Stimulated activated CD8-positive, alpha-beta memory T cell treated with anti-CD3 and anti-CD28 coated beads, Interleukin-15, amount 100 ng/mL, for 1 hour (primary cell): ENCODE measurements around the gene WDR53.
"Not testable (repeated sequence)": the region's sequence is repeated elsewhere in the genome, so short reads cannot be mapped to it uniquely, and the experiment has no call there.

ENCODE experiments used
- DNase-seq: peaks from one replicate; pipeline ENCODE4 v3.0.0-alpha.2; 2020; ENCODE audit warnings: low read depth

Gene WDR53

DNA sequence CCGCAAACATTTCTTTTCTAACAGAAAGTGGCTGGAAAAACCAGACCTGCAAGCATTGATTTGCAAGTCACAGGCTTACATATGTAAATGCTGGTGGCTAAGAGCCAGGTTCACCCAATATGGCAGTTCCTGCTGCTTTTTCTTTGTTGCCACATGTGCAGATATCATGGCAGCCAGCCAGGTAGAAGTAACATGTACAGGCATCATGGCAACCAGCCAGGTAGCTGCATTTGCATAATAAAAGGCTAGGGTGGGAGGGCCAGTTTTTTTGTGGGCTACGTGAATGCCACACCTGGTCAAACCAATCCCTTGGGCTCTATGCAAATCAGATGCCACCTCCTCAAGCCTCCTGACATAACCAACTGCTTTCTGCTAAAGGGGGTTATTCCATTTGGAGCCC, 50.4 kb downstream of the WDR53 start:
- DNase-seq: no peak

DNA sequence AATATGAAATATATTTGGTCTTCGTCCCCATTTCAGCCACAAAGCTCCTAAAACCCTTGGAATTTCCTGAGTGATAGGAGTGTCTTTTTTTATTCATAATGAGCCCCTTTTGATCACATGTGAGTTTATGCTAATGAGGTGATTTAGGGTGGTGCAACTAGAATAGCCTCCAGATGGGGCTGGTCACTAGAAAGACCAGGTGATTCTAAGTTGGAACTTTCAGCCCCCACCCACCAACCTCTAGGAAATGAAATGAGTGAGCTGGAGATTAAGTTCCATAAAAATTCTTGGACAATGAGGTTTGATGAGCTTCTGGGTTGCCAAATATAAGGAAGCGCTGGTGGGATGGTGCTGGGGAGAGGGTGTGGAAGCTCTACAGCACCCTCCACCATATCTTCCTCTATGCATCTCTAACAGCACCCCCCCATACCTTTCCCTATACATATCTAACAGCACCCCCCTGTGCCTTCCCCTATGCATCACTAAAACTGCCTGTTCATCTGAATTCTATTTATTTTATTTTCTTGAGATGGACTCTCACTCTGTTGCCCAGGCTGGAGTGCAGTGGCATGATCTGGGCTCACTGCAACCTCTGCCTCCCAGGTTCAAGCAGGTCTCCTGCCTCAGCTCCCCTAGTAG, 51.1 kb downstream of the WDR53 start:
- no peak for DNase-seq

DNA sequence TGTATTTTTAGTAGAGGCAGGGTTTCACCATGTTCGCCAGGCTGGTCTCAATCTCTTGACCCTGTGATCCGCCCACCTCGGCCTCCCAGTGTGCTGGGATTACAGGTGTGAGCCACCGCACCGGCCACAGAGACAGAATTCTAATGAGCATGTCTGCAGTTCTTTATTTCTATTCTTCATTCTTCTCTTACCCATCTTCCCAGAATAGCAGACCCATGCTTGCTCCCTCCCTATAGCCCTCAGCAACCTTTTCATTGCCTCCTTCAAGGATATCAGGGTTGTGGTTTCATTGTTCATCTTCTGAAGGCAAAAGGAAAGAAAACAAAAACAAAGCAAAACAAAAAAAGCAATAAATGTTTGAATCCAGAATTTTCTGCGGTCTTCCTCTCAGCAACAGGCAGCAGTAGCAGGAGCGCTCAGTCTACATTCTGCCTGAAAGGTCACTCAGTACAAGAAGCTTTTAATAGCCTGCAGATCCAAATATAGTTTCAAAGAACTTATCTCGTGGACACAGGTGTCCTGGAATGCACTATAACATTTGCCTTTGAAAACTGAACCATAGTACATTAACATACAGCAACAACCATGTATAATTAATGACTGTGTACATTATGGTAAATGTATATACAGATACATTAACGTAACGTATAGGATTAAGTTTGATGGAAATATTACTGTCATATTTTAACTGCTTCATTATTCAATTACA, 53.3 kb downstream of the WDR53 start, which contains the start of gene SMCO1:
TSS of gene SMCO1 (minus strand) at position 434 of the 709 bp plus-strand sequence. CDS start at position 297, 137 bp downstream.
- no peak for DNase-seq

- no peak for DNase-seq
Observed at GRCh38 chr3:196514350-196514716, 54.0 kb downstream of the WDR53 start.

GRCh38 chr3:196513697-196514349, 54.5 kb downstream of the WDR53 start:
- no peak for DNase-seq

GRCh38 chr3:196511646-196512425, 56.5 kb downstream of the WDR53 start:
- DNase-seq: not testable (repeated sequence)

DNA sequence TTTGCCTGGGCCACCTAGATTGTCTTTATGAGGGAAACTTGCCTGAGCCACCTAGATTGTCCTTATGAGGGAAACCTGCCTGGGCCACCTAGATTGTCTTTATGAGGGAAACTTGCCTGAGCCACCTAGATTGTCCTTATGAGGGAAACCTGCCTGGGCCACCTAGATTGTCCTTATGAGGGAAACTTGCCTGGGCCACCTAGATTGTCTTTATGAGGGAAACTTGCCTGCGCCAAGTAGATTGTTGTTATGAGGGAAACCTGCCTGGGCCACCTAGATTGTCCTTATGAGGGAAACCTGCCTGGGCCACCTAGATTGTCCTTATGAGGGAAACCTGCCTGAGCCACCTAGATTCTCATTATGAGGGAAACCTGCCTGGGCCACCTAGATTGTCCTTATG, 57.2 kb downstream of the WDR53 start:
- DNase-seq: not testable (repeated sequence)

DNA sequence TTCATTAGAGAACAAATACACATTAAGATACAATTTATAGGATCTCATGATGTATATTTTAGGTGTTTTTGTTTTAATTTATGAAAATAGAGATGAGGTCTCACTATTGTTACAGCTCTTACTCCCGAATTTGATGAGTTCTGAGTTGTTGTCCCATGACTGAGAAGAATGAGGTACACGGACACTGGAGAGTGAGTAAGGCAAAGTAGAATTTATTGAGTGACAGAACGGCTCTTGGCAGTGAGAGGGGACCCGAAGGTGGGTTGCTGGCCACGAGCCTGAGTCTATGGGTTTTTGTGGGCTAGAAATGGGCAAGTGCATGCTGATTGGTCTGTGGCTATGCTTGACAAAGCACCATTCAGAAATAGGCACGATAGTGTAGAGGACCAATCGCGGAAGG, 61.7 kb downstream of the WDR53 start:
- DNase-seq: no peak

GRCh38 chr3:196504556-196504955, 63.8 kb downstream of the WDR53 start:
- no peak for DNase-seq
